22Rv1 (cell line): ENCODE results near the gene PYCARD.
A peak's percentile ranks its signal among the peaks of the same experiment; 100 is the strongest.
"Not testable (repeated sequence)": the region's sequence is repeated elsewhere in the genome, so short reads cannot be mapped to it uniquely, and the experiment has no call there.

ENCODE experiments used
- H3K27ac ChIP-seq: fragments of 450-650 bp; 2 replicates; pipeline ENCODE4 v1.5.1; 2017
- CTCF ChIP-seq: fragments of 450-650 bp; IDR thresholded peaks from 2 replicates; pipeline ENCODE4 v1.5.1; 2017; ENCODE audit warnings: mild to moderate bottlenecking
- ZFX ChIP-seq: fragments of 450-650 bp; IDR thresholded peaks from 2 replicates; pipeline ENCODE4 v1.6.1; 2017; ENCODE audit warnings: antibody characterized with exemption, borderline replicate concordance

The PYCARD gene

GRCh38 chr16:31198207-31198882, 4.2 kb downstream of the PYCARD start:
- TF ChIP-seq ZFX: no peak
- no peak for TF ChIP-seq CTCF
- peak overlapping the region; percentile 13; the same call in 1 of the 2 replicates for H3K27ac ChIP-seq

GRCh38 chr16:31196324-31197088, 6.1 kb downstream of the PYCARD start:
- H3K27ac ChIP-seq: no peak overlapping the region
- no peak for TF ChIP-seq CTCF
- no peak for TF ChIP-seq ZFX

- not testable (repeated sequence) for H3K27ac ChIP-seq
Measured at GRCh38 chr16:31195861-31196260, 6.7 kb downstream of the PYCARD start.

GRCh38 chr16:31194898-31195297, 7.7 kb downstream of the PYCARD start:
- no peak for TF ChIP-seq ZFX
- no peak for TF ChIP-seq CTCF
- no peak overlapping the region for H3K27ac ChIP-seq

- TF ChIP-seq CTCF (no peak), ZFX (no peak)
- no peak overlapping the region for H3K27ac ChIP-seq
Measured at GRCh38 chr16:31193874-31194273, 8.7 kb downstream of the PYCARD start.

GRCh38 chr16:31192856-31193642, 9.5 kb downstream of the PYCARD start:
- no peak for TF ChIP-seq ZFX
- TF ChIP-seq CTCF: no peak

GRCh38 chr16:31191697-31192428, 10.7 kb downstream of the PYCARD start:
- H3K27ac ChIP-seq: no peak overlapping the region
- TF ChIP-seq ZFX: no peak
- TF ChIP-seq CTCF: no peak

More at GRCh38 chr16:31192856-31193642, 9.5 kb downstream of the PYCARD start:
- no peak overlapping the region for H3K27ac ChIP-seq
